SKM-1 treated with dmso at 0.1 percent for 144 hours (cell line): ENCODE results near the gene TAAR9.
A peak's percentile ranks its signal among the peaks of the same experiment; 100 is the strongest.

Experiments used
- DNase-seq: peaks from one replicate; lab custom pipeline; 2025; ENCODE audit not compliant: unreplicated experiment; lab: John Stamatoyannopoulos, UW

The TAAR9 gene

GRCh38 chr6:132537977-132538376, at the start of gene TAAR9:
TAAR9 (plus strand) TSS chr6:132538277; CDS start chr6:132538290, 13 bp downstream.
- DNase-seq, result no peak

DNA sequence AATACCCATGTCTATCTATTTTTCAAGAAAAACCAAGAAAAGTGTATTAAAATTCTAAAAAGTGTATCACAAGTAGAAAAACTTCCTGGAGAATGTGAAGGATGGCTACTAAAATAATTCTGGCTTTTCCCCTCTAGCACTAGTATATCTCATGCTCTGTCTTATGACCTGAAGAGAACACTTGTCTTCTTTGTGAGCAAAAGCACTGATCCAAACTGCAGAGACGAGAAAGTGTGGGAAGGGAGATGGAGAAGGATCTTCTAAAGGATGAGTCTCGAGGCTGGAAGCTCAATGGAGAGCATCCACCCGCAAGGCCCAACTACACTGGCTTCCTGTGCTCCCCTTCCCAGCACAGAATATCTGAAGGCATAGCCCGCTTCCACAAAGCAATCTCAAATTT, 48.7 kb upstream of the TAAR9 start:
- no peak for DNase-seq

GRCh38 chr6:132490024-132490423, 48.1 kb upstream of the TAAR9 start:
- no peak for DNase-seq

- DNase-seq, result no peak
Measured at GRCh38 chr6:132490478-132491204, 47.4 kb upstream of the TAAR9 start.

GRCh38 chr6:132491303-132491702, 46.8 kb upstream of the TAAR9 start:
- DNase-seq, result no peak

DNA sequence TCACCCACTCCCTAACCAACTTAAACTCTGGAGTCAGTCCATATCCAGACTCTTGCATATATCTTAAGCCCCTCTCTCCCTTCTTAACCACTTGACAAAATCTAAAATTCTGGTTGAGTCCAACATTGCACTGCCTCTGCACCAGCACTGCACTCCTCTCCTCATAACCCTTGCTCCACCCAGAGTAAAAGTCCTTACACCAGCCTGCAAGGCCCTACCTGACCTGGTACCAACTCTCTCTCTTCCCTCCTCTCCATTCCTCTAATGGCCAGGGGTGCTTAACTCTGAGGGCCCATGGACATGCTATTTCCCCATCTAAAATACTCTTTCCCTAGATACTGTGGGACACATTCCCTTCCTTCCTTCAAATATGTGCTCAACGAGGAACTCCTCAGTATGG, 46.2 kb upstream of the TAAR9 start:
- no peak for DNase-seq

GRCh38 chr6:132494954-132495353, 43.1 kb upstream of the TAAR9 start:
- no peak for DNase-seq

- DNase-seq, result no peak
Measured at GRCh38 chr6:132495604-132496079, 42.4 kb upstream of the TAAR9 start.

DNA sequence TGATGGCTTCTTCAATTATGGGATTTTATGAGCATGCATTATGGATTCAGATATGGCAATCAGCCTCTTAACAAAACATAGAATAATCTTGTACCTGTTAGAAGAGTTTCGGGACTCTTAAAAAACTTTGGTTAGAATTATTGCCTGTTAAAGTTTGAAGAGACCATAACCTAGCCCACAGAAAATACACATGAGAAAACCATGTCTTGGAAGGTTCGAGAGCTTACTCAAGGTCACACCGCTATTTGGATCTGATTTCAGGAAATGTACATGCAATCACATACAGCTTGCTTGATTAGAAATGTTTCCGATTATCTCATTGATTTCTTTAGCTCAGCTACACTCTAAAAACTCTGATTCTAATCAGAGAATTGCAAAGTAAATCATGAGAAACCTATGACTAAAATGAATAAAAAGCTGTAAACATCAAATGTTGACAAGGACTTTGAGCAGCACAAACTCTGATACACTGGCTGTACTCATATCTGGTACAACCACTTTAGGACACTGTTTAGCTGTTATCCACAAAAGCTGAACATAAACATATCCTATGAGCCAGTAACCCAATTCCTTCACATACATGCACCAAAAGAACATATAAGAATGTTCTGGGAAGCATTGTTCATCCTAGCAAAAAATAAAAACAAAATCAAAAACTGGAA, 41.4 kb upstream of the TAAR9 start:
- DNase-seq, result no peak

DNA sequence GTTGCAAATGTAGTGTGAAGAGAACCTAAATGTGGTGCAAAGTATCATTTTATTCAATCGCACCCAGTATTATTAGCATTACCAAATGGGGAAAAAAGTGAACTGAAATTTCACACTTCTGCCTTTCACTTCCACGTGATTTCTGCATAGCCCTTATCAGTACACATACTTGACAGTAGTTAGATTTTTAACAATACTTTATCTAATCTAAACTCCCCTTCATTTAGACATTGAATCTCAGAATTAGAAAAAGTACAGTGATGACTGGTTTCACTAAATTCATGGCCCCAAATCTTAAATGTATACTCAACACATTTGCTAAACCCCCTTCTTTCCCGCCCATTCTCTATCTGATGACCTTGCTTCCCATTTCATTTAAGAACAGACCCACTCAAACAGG, 39.4 kb upstream of the TAAR9 start:
- DNase-seq, result no peak

- DNase-seq, result peak; percentile 56
Measured at GRCh38 chr6:132499757-132500156, 38.3 kb upstream of the TAAR9 start.

DNA sequence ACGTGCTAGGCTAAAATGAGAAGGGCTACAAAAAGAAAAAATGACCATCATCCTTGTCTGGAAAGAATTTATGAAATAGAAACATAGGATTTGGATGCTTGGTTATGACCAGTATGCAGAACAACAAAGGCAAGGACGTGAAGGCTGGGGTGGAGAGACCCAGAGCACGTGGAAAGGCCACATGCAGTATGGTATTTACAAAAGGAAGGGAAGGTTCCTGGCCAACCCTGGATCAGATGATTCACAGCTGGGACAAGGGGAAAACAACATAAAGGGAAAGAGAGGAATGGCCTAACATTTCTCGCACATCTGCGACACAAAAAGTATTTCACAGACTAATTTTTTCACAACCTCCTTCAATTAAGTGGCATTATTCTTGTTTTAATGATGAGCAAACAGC, 33.3 kb upstream of the TAAR9 start:
- DNase-seq, result no peak

DNA sequence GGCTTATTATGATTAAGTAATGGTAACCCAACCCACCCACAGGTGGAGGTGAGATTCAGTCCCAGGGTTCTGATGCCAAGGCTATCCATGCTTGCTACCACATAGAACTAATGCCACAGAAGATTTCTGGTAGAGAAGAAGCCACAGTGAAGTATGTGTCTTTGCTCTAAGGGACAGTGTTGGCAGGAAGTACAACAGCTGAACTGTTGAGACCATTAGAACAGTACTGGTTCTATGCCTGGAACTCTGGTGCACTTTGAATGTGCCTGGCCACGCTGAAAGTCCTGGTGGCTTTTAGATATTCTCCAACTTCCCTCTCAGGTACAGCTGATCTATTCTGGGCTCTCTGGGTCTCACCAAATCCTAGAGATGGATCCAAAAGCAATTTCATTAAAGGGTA, 32.9 kb upstream of the TAAR9 start:
- DNase-seq, result no peak

DNA sequence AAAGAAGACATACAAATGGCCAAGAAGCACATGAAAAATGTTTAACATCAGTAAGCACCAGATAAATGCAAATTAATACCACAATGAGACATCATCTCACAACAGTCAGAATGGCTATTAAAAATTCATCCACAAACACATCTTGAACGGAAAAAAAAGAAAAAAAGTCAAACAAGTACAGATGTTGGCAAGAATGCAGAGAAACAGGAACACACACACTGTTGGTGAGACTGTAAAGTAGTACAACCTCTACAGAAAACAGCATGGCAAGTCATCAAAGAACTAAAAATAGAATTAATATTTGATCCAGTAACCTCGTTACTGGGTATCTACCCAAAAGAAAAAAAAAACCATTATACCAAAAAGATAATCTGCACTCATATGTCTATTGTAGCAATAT, 31.6 kb upstream of the TAAR9 start:
- DNase-seq, result no peak

- DNase-seq, result no peak
Measured at GRCh38 chr6:132506869-132507808, 30.9 kb upstream of the TAAR9 start.

GRCh38 chr6:132511210-132511830, 26.8 kb upstream of the TAAR9 start:
- DNase-seq, result no peak

DNA sequence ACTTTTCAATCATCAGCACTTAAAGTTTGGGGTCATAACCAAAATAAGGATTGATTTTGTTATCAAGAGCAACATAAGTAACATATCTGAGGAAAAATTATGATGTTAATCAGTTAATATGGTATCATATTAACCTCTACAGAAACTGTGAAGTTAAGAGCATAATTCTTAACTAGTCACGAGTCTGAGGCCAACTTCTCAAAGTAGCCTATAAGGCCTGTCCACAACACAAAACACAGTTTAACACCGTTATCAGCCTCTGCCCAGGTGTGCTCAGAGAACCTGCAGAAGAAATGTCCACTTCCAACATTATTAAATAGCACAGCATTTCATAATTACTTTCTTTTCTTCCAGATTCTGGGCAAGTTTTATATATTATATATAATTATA, 26.3 kb upstream of the TAAR9 start:
- no peak for DNase-seq

- peak; percentile 95 for DNase-seq
Measured at GRCh38 chr6:132512342-132512637, 25.8 kb upstream of the TAAR9 start.

- peak; percentile 90 for DNase-seq
Measured at GRCh38 chr6:132512638-132513632, 25.1 kb upstream of the TAAR9 start, which contains the start of gene STX7. STX7 (minus strand) TSS chr6:132513116; CDS start chr6:132503530, 9,586 bp downstream.
